Measurements from ENCODE around the gene BANP.
"Not testable (repeated sequence)": the region's sequence is repeated elsewhere in the genome, so short reads cannot be mapped to it uniquely, and the experiment has no call there.

The BANP gene

GRCh38 chr16:88083582-88083981 is 132.3 kb downstream of the BANP start:
- ChIA-PET POLR2A (no interaction called here), CTCF (no interaction called here)
- no peak for DNase-seq (ENCODE audit: extremely low spot score)
- TF ChIP-seq TARDBP (IDR thresholded peaks at IDR 0.05) (no peak), HDGF (IDR thresholded peaks at IDR 0.05; ENCODE audit: borderline replicate concordance) (no peak), FOXK2 (IDR thresholded peaks at IDR 0.05) (no peak), CTBP1 (IDR thresholded peaks at IDR 0.05; ENCODE audit: borderline replicate concordance) (no peak), ZNF384 (IDR thresholded peaks at IDR 0.05) (no peak), LEF1 (IDR thresholded peaks at IDR 0.05; ENCODE audit: borderline replicate concordance) (no peak), ARNT (IDR thresholded peaks at IDR 0.05) (no peak), FOXA1 (IDR thresholded peaks at IDR 0.05) (no peak)

GRCh38 chr16:88084881-88085280 is 133.6 kb downstream of the BANP start:
- DNase-seq (ENCODE audit: extremely low spot score), result no peak
- CTCF ChIA-PET, result no interaction called here
- POLR2A ChIA-PET, result no interaction called here
- no peak for TF ChIP-seq TARDBP (IDR thresholded peaks at IDR 0.05)
- no peak for TF ChIP-seq FOXA1 (IDR thresholded peaks at IDR 0.05)
- no peak for TF ChIP-seq NFRKB (IDR thresholded peaks at IDR 0.05)

- DNase-seq (ENCODE audit: extremely low spot score), result no peak
- no peak for TF ChIP-seq ARNT (IDR thresholded peaks at IDR 0.05)
- TF ChIP-seq FOXA1 (IDR thresholded peaks at IDR 0.05), result no peak
- no peak for TF ChIP-seq TARDBP (IDR thresholded peaks at IDR 0.05)
- TF ChIP-seq NFRKB (IDR thresholded peaks at IDR 0.05), result no peak
- no peak for TF ChIP-seq LEF1 (IDR thresholded peaks at IDR 0.05; ENCODE audit: borderline replicate concordance)
- no peak for TF ChIP-seq CTBP1 (IDR thresholded peaks at IDR 0.05; ENCODE audit: borderline replicate concordance)
- no peak for TF ChIP-seq ZNF384 (IDR thresholded peaks at IDR 0.05)
- TF ChIP-seq HDGF (IDR thresholded peaks at IDR 0.05; ENCODE audit: borderline replicate concordance), result no peak
- TF ChIP-seq FOXK2 (IDR thresholded peaks at IDR 0.05), result no peak
- no peak for TF ChIP-seq FOXM1 (IDR thresholded peaks at IDR 0.05; ENCODE audit: borderline replicate concordance)
- ChIA-PET POLR2A (no interaction called here), CTCF (no interaction called here)
Measured at GRCh38 chr16:88086571-88087516, 135.6 kb downstream of the BANP start.

GRCh38 chr16:88087517-88087877 is 136.3 kb downstream of the BANP start:
- CTCF ChIA-PET, result no interaction called here
- no peak for DNase-seq (ENCODE audit: extremely low spot score)
- TF ChIP-seq SP1 (IDR thresholded peaks at IDR 0.05) (no peak), NFRKB (IDR thresholded peaks at IDR 0.05) (no peak), FOXK2 (IDR thresholded peaks at IDR 0.05) (no peak), FOXA1 (IDR thresholded peaks at IDR 0.05) (no peak), TARDBP (IDR thresholded peaks at IDR 0.05) (no peak), CTBP1 (IDR thresholded peaks at IDR 0.05; ENCODE audit: borderline replicate concordance) (no peak), ARNT (IDR thresholded peaks at IDR 0.05) (no peak), HDGF (IDR thresholded peaks at IDR 0.05; ENCODE audit: borderline replicate concordance) (no peak), LEF1 (IDR thresholded peaks at IDR 0.05; ENCODE audit: borderline replicate concordance) (no peak), ELF4 (IDR thresholded peaks at IDR 0.05) (no peak), FOXM1 (IDR thresholded peaks at IDR 0.05; ENCODE audit: borderline replicate concordance) (no peak), PKNOX1 (IDR thresholded peaks at IDR 0.05) (no peak), BHLHE40 (IDR thresholded peaks at IDR 0.05; ENCODE audit: borderline replicate concordance) (no peak), ZNF384 (IDR thresholded peaks at IDR 0.05) (no peak), SUZ12 (IDR thresholded peaks at IDR 0.05) (no peak), L3MBTL2 (conservative IDR thresholded peaks at IDR 0.05) (no peak)
- POLR2A ChIA-PET, result no interaction called here

GRCh38 chr16:88088161-88088581 is 136.9 kb downstream of the BANP start:
- DNase-seq (ENCODE audit: extremely low spot score), result no peak
- ChIA-PET CTCF (no interaction called here), POLR2A (no interaction called here)
- TF ChIP-seq ZNF384 (IDR thresholded peaks at IDR 0.05) (no peak), CTBP1 (IDR thresholded peaks at IDR 0.05; ENCODE audit: borderline replicate concordance) (no peak), ELF4 (IDR thresholded peaks at IDR 0.05) (no peak), BHLHE40 (IDR thresholded peaks at IDR 0.05; ENCODE audit: borderline replicate concordance) (no peak), FOXK2 (IDR thresholded peaks at IDR 0.05) (no peak), FOXM1 (IDR thresholded peaks at IDR 0.05; ENCODE audit: borderline replicate concordance) (no peak), NFRKB (IDR thresholded peaks at IDR 0.05) (no peak), SUZ12 (IDR thresholded peaks at IDR 0.05) (no peak), ARNT (IDR thresholded peaks at IDR 0.05) (no peak), FOXA1 (IDR thresholded peaks at IDR 0.05) (no peak), TARDBP (IDR thresholded peaks at IDR 0.05) (no peak), LEF1 (IDR thresholded peaks at IDR 0.05; ENCODE audit: borderline replicate concordance) (no peak), L3MBTL2 (conservative IDR thresholded peaks at IDR 0.05) (no peak), HDGF (IDR thresholded peaks at IDR 0.05; ENCODE audit: borderline replicate concordance) (no peak), PKNOX1 (IDR thresholded peaks at IDR 0.05) (no peak), SP1 (IDR thresholded peaks at IDR 0.05) (no peak)

GRCh38 chr16:88088611-88089010 is 137.4 kb downstream of the BANP start:
- CTCF ChIA-PET; POLR2A ChIA-PET; DNase-seq (ENCODE audit: extremely low spot score): not testable (repeated sequence)

- CTCF ChIA-PET; DNase-seq (ENCODE audit: extremely low spot score); POLR2A ChIA-PET: not testable (repeated sequence)
Measured at GRCh38 chr16:88089071-88089470, 137.8 kb downstream of the BANP start.

GRCh38 chr16:88089632-88090376 is 138.6 kb downstream of the BANP start:
- DNase-seq (ENCODE audit: extremely low spot score); POLR2A ChIA-PET; CTCF ChIA-PET: not testable (repeated sequence)

GRCh38 chr16:88090377-88091175 is 139.3 kb downstream of the BANP start:
- CTCF ChIA-PET; DNase-seq (ENCODE audit: extremely low spot score); POLR2A ChIA-PET: not testable (repeated sequence)

GRCh38 chr16:88091221-88091971 is 140.2 kb downstream of the BANP start:
- CTCF ChIA-PET; DNase-seq (ENCODE audit: extremely low spot score); POLR2A ChIA-PET: not testable (repeated sequence)

Measured in HEK293T (cell line).